ENCODE data around the gene TAS2R20. TPM values are rescaled to one million over a fixed set of nuclear protein-coding genes. Genes with fewer than 3 reads are reported as not detected.
A peak's percentile ranks its signal among the peaks of the same experiment; 100 is the strongest.

Gene TAS2R20
- total and polyA plus RNA-seq, 11 donors: 0.18 to 1.1 (median 0.52) TPM; not detected in 1

- WGBS, 4 donors: 92 to 100% (median 97%) methylated on average over 1 of the region's 1 CpG
- no peak overlapping the region for H3K4me3 ChIP-seq
- DNase-seq: no peak
- TF ChIP-seq, protein P1, sequence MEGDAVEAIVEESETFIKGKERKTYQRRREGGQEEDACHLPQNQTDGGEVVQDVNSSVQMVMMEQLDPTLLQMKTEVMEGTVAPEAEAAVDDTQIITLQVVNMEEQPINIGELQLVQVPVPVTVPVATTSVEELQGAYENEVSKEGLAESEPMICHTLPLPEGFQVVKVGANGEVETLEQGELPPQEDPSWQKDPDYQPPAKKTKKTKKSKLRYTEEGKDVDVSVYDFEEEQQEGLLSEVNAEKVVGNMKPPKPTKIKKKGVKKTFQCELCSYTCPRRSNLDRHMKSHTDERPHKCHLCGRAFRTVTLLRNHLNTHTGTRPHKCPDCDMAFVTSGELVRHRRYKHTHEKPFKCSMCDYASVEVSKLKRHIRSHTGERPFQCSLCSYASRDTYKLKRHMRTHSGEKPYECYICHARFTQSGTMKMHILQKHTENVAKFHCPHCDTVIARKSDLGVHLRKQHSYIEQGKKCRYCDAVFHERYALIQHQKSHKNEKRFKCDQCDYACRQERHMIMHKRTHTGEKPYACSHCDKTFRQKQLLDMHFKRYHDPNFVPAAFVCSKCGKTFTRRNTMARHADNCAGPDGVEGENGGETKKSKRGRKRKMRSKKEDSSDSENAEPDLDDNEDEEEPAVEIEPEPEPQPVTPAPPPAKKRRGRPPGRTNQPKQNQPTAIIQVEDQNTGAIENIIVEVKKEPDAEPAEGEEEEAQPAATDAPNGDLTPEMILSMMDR (IDR thresholded peaks at IDR 0.05): no peak
- TF ChIP-seq POLR2A (IDR thresholded peaks at IDR 0.05): no peak
- no peaks in the 10 kb centered on the region for H3K36me3 ChIP-seq
- no peak for ATAC-seq
- intact Hi-C loops (cut with DNase I): loop anchor here in 3 of 10 donors (10.0 kb wide), 3 partner anchors 209 to 239 kb away; partner anchors contain the start of gene SMIM10L1 (in 1 of the 3)
- H3K9me3 ChIP-seq: no peaks in the 10 kb centered on the region
- no peak overlapping the region for H3K27ac ChIP-seq
- H3K27me3 ChIP-seq: no peaks in the 10 kb centered on the region
- H3K4me1 ChIP-seq: peaks cover 0 to 13% (median 2%) of the 10 kb centered on the region in 12 donors
Measured at GRCh38 chr12:10965476-10965875, 32.6 kb downstream of the TAS2R20 start.

GRCh38 chr12:10960211-10960610 lies 37.9 kb downstream of the TAS2R20 start:
- DNase-seq: no peak
- TF ChIP-seq POLR2A (IDR thresholded peaks at IDR 0.05): no peak
- TF ChIP-seq, protein P1 (IDR thresholded peaks at IDR 0.05): no peak
- Histone ChIP-seq H3K4me1 (peaks cover 0 to 6% (median 0%) of the 10 kb centered on the region in 12 donors), H3K36me3 (no peaks in the 10 kb centered on the region), H3K27ac (no peak overlapping the region), H3K4me3 (no peak overlapping the region), H3K27me3 (no peaks in the 10 kb centered on the region), H3K9me3 (peaks cover 0 to 26% (median 0%) of the 10 kb centered on the region in 12 donors)
- ATAC-seq: no peak
- WGBS, 4 donors: 63 to 75% (median 68%) methylated on average over 4 of the region's 4 CpGs
- intact Hi-C loops (cut with DNase I): loop anchor here in 3 of 10 donors (5.0 to 10.0 kb wide), 4 partner anchors 215 to 245 kb away; partner anchors contain the start of gene SMIM10L1 (in 1 of the 3)

DNA sequence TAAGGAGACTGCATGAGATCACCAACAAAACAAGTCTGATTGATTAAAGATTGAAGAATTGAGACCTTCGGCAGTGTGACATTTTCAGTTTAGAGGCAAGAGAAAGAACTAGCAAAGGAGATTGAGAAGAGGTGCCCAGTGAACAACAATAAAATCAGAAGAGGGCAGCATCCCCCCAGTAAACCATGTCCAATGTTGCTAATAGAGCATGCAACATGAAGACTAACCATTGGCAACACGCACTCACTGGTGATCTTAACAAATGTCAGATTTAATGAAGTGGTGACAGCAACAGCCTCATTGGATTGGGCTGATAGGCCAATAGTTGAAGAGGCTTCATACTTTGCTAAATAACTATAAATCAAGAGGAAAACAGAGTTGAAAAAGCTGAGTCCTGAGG lies 38.3 kb downstream of the TAS2R20 start:
- no peaks in the 10 kb centered on the region for H3K36me3 ChIP-seq
- DNase-seq (no peak), ATAC-seq (peak in 3 of 4 donors; percentile 41 to 69 (median 47))
- TF ChIP-seq, protein P1 (IDR thresholded peaks at IDR 0.05): peak in 5 of 12 donors; percentile 10 to 25 (median 21)
- no peak for TF ChIP-seq POLR2A (IDR thresholded peaks at IDR 0.05)
- 79 to 94% (median 87%) methylated on average over 2 of the region's 2 CpGs for WGBS, 4 donors
- no peaks in the 10 kb centered on the region for H3K27me3 ChIP-seq
- intact Hi-C loops (cut with DNase I): loop anchor here in 4 of 10 donors (5.0 to 10.0 kb wide), 4 partner anchors 215 to 245 kb away; partner anchors contain the start of gene SMIM10L1 (in 1 of the 4)
- H3K4me3 ChIP-seq: no peak overlapping the region
- H3K27ac ChIP-seq: no peak overlapping the region
- H3K4me1 ChIP-seq: peaks cover 0 to 6% (median 0%) of the 10 kb centered on the region in 12 donors
- H3K9me3 ChIP-seq: peaks cover 0 to 30% (median 0%) of the 10 kb centered on the region in 12 donors

GRCh38 chr12:10957741-10958140 lies 40.4 kb downstream of the TAS2R20 start:
- intact Hi-C loops (cut with DNase I): loop anchor here in 1 of 10 donors (10.0 kb wide), 1 partner anchor 237 kb away; no protein-coding TSS in a partner anchor
- no peak for ATAC-seq

More at GRCh38 chr12:10957741-10958140, 40.4 kb downstream of the TAS2R20 start:
- Histone ChIP-seq H3K27ac (no peak overlapping the region), H3K9me3 (peaks cover 0 to 33% (median 0%) of the 10 kb centered on the region in 12 donors), H3K4me1 (peaks cover 0 to 6% (median 0%) of the 10 kb centered on the region in 12 donors), H3K27me3 (no peaks in the 10 kb centered on the region), H3K4me3 (no peak overlapping the region), H3K36me3 (no peaks in the 10 kb centered on the region)
- TF ChIP-seq POLR2A (IDR thresholded peaks at IDR 0.05): no peak
- TF ChIP-seq, protein P1 (IDR thresholded peaks at IDR 0.05): no peak
- DNase-seq: no peak

All from heart left ventricle (tissue), 16 donors.